ENCODE results near the gene KIF3B. TPM values are rescaled to one million over a fixed set of nuclear protein-coding genes. Genes with fewer than 3 reads are reported as not detected.

KIF3B gene
- total RNA-seq, 1 donor from 2014 or later = 29.0 TPM

DNA sequence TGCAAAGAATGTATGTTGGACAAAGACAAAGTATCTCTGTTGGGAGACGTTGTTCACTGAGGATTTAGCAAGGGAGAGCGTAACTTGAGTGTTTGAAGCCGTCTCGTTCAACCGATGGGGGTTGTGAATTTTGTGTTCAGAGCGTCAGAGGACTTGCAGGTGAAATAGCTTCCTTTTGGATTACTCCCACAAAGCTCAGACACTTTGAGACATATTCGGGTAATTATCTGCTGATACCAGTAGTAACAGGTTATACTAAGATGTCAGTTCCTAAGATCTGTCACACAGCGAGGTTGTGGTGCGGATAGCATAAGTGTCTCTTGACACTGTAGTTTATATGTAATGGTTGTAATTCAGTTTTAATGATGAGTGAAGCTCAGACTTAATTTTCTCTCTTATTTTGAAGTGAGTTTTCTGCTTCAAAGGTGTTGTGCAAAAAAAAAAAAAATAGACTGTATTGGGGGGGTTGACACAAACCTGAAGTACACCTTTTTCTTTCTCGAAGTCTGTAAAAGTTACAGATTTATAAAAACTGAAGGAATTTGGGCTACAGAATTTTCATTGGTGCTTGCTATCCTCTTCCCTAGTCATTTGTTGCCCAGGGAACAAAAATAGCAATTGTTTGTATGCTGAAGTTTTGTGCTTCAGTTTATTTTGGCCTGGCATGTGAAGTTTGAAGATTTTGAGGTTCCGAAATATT lies 82.3 kb downstream of the KIF3B start:
- Histone ChIP-seq H3K27ac (peak overlapping the region; percentile 98), H3K36me3 (no peaks in the 10 kb centered on the region), H3K9me3 (no peaks in the 10 kb centered on the region), H3K27me3 (no peaks in the 10 kb centered on the region), H3K4me1 (peaks cover 59% of the 10 kb centered on the region), H3K4me3 (peak overlapping the region; percentile 95)
- DNase-seq (no peak), ATAC-seq (no peak)
- intact Hi-C loops (cut with DNase I) = no loop called here
- TF ChIP-seq, protein P1, sequence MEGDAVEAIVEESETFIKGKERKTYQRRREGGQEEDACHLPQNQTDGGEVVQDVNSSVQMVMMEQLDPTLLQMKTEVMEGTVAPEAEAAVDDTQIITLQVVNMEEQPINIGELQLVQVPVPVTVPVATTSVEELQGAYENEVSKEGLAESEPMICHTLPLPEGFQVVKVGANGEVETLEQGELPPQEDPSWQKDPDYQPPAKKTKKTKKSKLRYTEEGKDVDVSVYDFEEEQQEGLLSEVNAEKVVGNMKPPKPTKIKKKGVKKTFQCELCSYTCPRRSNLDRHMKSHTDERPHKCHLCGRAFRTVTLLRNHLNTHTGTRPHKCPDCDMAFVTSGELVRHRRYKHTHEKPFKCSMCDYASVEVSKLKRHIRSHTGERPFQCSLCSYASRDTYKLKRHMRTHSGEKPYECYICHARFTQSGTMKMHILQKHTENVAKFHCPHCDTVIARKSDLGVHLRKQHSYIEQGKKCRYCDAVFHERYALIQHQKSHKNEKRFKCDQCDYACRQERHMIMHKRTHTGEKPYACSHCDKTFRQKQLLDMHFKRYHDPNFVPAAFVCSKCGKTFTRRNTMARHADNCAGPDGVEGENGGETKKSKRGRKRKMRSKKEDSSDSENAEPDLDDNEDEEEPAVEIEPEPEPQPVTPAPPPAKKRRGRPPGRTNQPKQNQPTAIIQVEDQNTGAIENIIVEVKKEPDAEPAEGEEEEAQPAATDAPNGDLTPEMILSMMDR (IDR thresholded peaks at IDR 0.05) = no peak

DNA sequence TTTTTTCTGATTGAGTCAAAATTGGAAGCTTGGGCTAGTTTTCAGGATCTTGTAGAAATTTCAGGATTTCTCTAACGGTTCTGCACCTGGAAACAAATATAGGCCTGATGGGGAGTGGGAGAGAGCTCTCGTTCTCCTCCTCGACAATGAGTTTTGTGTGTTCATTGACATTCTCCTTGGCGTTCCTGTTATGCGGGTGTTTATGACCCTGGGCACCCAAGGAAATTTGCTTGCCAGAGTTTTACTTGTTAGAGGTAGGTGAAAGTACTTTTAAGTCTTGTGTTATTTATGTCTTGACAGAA lies 82.8 kb downstream of the KIF3B start:
- intact Hi-C loops (cut with DNase I) = no loop called here
- DNase-seq (no peak), ATAC-seq (no peak)
- H3K9me3 ChIP-seq = no peaks in the 10 kb centered on the region
- TF ChIP-seq, protein P1 (IDR thresholded peaks at IDR 0.05) = no peak
- peak overlapping the region; percentile 95 for H3K4me3 ChIP-seq
- peak overlapping the region; percentile 98 for H3K27ac ChIP-seq
- no peaks in the 10 kb centered on the region for H3K27me3 ChIP-seq
- peaks cover 62% of the 10 kb centered on the region for H3K4me1 ChIP-seq
- H3K36me3 ChIP-seq = no peaks in the 10 kb centered on the region

DNA sequence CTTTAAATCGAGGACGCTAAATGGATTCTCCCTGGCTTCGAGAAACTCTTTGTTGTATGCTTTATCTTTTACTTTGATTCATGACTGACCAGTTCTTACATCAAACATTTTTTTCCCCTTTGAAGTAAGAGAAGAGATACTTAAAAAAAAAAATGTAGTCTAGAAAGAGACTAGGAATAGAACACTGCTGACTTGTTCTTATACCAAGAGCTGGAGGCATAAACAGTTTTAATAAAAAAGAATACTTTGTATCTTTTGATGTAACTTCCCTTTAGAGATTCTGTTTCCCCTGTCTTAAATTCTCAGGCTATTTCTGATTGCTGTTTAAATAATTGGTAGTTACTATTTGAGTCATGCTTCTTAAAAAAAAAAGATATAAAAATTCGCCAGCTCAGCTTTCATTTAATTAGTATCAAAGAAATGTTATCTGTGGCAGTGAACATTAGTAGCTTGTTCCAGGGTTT lies 85.5 kb downstream of the KIF3B start:
- Histone ChIP-seq H3K36me3 (peaks cover 5% of the 10 kb centered on the region), H3K9me3 (no peaks in the 10 kb centered on the region), H3K27me3 (no peaks in the 10 kb centered on the region), H3K4me1 (peaks cover 68% of the 10 kb centered on the region), H3K4me3 (no peak overlapping the region), H3K27ac (no peak overlapping the region)
- ATAC-seq (no peak), DNase-seq (no peak)
- intact Hi-C loops (cut with DNase I) = no loop called here
- TF ChIP-seq, protein P1 (IDR thresholded peaks at IDR 0.05) = no peak

DNA sequence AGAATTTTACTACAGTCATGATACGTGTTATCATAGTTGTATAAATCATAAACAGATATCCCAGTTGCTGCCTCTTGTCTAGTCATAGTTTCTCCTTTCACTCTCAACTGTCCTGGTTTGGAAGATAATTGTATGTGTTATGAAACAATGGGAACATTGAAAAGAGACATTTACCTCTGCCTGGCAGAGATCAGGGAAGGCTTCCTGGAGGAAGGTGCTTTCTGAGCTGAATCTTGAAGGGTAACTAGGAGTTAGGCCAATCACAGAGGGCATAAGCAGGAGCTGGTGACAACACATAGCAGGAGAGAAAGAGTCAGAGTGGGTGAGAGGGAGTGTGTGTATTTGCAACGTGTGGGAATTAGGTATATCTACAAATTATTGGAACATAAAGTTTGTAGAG lies 86.0 kb downstream of the KIF3B start:
- ATAC-seq (no peak), DNase-seq (no peak)
- peaks cover 72% of the 10 kb centered on the region for H3K4me1 ChIP-seq
- intact Hi-C loops (cut with DNase I) = no loop called here
- H3K27ac ChIP-seq = no peak overlapping the region
- TF ChIP-seq, protein P1 (IDR thresholded peaks at IDR 0.05) = no peak
- no peaks in the 10 kb centered on the region for H3K9me3 ChIP-seq
- peaks cover 6% of the 10 kb centered on the region for H3K36me3 ChIP-seq
- H3K4me3 ChIP-seq = no peak overlapping the region
- no peaks in the 10 kb centered on the region for H3K27me3 ChIP-seq

DNA sequence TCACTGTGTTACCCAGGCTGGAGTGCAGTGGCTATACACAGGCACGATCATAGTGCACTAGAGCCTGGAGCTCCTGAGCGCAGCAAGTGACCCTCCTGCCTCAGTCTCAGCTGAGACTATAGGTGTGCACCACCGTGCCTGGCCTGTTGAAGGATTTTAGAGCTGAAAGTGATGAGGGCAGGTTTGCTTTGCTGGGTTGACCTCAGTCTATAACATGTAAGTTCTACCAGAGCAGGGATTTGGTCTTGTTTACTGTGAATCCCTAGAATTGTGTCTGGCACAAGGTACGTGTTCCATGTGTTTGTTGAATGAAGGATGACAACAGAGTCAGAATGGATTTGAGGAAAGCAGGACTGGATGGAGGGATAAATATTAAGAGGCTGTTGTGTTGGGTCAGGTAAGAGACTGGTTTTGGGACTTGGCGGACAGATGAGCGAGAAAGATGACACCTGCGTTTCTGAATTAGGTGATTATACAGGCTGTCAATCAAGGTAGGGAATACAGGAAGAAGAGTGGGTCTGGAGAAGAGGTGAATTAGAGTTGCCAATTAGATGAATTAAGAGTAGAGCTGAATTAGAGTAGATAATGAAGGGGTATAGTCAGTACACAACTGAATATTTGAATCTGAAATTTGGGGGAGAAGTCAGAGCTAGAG lies 87.2 kb downstream of the KIF3B start:
- H3K27ac ChIP-seq = no peak overlapping the region
- intact Hi-C loops (cut with DNase I) = no loop called here

More for the DNA sequence above, 87.2 kb downstream of the KIF3B start:
- no peaks in the 10 kb centered on the region for H3K9me3 ChIP-seq
- H3K27me3 ChIP-seq = no peaks in the 10 kb centered on the region
- no peak for ATAC-seq
- H3K36me3 ChIP-seq = peaks cover 17% of the 10 kb centered on the region
- peaks cover 79% of the 10 kb centered on the region for H3K4me1 ChIP-seq
- no peak overlapping the region for H3K4me3 ChIP-seq
- DNase-seq = no peak
- TF ChIP-seq, protein P1 (IDR thresholded peaks at IDR 0.05) = no peak

Data from upper lobe of right lung (tissue), 1 donor.